ENCODE data around the gene GGNBP2.

DNA sequence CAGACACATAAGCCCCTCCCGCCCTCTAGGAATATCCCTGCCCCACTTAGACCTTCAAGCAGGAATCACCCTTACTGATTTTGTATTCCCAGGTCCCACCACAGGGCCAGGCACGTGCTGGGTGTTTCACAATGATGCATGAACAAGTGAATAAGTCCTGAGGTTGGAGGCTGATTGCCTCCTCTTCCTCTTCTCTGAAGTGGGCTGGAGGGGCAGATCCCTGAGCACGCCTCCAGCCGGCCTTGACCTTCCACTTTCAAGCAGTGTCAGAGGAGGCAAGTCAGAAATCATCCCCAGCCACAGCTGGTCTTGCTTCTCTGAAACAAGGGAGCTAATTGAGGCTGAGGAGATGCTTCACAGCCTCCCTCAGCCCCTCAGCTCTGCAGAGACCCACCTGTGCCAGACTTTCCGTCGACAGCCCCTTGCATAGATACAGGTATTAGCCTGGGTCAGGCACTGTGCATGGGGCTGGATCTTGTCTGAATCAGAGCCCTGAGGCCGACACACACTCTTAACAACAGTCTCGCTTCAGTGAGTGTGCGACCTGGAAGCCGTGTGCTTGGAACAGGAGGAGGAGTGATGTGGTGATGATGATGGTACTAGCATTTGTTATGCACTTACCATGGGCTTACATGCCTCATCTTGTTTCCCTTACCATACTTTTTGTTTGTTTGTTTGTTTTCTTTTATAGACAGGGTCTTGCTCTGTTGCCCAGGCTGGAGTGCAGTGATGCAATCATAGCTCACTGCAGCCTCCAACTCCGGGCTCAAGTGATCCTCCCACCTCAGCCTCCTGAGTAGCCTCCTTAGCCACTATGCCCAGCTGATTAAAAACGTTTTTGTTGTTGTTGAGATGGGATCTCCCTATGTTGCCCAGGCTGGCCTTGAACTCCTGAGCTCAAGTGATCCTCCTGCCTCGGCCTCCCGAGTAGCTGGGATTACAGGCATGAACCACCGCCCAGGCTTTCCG is 71.6 kb downstream of the GGNBP2 start:
- TF ChIP-seq, protein P1, sequence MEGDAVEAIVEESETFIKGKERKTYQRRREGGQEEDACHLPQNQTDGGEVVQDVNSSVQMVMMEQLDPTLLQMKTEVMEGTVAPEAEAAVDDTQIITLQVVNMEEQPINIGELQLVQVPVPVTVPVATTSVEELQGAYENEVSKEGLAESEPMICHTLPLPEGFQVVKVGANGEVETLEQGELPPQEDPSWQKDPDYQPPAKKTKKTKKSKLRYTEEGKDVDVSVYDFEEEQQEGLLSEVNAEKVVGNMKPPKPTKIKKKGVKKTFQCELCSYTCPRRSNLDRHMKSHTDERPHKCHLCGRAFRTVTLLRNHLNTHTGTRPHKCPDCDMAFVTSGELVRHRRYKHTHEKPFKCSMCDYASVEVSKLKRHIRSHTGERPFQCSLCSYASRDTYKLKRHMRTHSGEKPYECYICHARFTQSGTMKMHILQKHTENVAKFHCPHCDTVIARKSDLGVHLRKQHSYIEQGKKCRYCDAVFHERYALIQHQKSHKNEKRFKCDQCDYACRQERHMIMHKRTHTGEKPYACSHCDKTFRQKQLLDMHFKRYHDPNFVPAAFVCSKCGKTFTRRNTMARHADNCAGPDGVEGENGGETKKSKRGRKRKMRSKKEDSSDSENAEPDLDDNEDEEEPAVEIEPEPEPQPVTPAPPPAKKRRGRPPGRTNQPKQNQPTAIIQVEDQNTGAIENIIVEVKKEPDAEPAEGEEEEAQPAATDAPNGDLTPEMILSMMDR (IDR thresholded peaks at IDR 0.05), result no peak
- no peak for TF ChIP-seq POLR2A (IDR thresholded peaks at IDR 0.05)
